GM10266 (cell line): Measurements from ENCODE around the gene DRC3.

Source experiments
- DNase-seq: peaks from one replicate; pipeline ENCODE4 v3.0.0; 2012; ENCODE audit errors: extremely low spot score
- TF ChIP-seq, protein P1 (sequence below): IDR thresholded peaks from 2 replicates; pipeline ENCODE4 v1.5.1; 2012; ENCODE audit warnings: mild to moderate bottlenecking, low read depth; ENCODE audit not compliant: control insufficient read depth, insufficient read depth; ENCODE audit errors: missing control alignments

DRC3 gene

DNA sequence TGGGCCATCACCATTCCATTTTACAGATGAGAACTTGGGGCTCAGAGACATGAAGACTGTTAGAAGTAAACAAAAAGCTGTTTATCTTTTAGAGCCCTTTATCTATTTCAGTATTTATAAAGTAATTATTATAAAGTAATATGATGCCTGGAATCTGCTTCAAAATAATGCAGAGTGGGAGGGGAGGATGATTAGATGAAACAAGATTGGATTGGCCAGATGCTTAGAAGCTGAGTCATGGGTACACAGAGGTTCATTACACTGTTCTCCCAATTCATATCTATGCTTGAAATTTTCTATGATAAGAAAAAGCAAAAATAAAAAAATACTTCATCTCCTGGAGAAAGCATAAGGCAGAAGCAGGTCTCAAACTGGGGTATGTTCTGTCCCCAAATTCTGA, 29.8 kb upstream of the DRC3 start:
- TF ChIP-seq, protein P1, sequence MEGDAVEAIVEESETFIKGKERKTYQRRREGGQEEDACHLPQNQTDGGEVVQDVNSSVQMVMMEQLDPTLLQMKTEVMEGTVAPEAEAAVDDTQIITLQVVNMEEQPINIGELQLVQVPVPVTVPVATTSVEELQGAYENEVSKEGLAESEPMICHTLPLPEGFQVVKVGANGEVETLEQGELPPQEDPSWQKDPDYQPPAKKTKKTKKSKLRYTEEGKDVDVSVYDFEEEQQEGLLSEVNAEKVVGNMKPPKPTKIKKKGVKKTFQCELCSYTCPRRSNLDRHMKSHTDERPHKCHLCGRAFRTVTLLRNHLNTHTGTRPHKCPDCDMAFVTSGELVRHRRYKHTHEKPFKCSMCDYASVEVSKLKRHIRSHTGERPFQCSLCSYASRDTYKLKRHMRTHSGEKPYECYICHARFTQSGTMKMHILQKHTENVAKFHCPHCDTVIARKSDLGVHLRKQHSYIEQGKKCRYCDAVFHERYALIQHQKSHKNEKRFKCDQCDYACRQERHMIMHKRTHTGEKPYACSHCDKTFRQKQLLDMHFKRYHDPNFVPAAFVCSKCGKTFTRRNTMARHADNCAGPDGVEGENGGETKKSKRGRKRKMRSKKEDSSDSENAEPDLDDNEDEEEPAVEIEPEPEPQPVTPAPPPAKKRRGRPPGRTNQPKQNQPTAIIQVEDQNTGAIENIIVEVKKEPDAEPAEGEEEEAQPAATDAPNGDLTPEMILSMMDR, result no peak
- no peak for DNase-seq

GRCh38 chr17:17943281-17943984, 29.2 kb upstream of the DRC3 start:
- no peak for DNase-seq
- TF ChIP-seq, protein P1, result no peak

- no peak for DNase-seq
- TF ChIP-seq, protein P1, result no peak
These were observed 28.4 kb upstream of the DRC3 start for GRCh38 chr17:17944242-17944641.

DNA sequence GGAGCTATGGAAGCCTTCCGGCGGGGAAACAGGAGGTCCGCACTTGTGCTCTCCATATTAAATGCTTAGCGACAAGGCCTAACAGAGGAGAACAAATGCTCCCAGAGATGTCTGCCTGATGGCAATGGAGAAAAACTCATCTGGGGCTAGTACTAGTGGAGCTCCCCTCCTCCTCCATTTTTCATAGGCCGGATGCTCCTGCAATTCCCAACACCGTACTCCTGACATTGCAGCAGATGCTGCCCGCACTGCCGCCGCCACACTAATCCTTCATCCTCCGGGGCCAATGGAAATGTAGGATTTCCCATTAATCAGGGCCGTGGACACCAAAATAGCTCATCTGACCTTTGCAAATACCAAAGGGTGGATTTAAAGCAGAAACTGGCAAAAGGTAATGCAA, 27.9 kb upstream of the DRC3 start:
- TF ChIP-seq, protein P1, result no peak
- no peak for DNase-seq

DNA sequence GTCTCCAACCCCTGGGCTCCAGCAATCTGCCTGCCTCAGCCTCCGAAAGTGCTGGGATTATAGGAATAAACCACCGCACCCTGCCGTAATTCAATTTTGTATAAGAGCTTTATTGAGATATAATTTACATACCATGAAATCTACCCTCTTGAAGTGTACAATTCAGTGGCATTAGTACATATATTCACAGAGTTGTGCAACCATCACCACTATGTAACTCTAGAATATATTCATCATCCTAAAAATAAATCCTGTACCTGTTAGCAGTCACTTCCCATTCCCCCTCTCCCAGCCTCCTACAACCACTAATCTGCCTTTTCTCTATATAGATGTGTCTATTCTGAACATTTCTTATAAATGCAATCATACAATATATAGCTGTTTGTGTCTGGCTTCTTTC, 26.6 kb upstream of the DRC3 start:
- TF ChIP-seq, protein P1, result no peak
- DNase-seq, result no peak

DNA sequence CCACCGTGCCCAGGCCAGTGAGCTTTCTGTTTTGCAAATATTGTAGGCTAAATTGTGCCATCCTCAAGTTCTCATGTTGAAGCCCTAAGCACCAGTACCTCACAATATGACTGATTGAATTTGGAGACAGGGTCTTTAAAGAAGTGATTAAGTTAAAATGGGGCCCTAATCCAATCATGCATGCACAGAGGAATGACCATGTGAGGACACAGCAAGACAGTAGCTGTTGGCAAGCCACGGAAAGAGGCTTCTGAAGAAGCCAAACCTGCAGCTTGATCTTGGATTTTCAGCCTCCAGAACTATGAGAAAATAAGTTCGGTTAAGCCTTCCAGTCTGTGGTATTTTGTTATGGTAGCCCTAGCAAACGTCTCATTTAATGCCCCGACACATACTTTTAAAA, 25.4 kb upstream of the DRC3 start:
- DNase-seq, result no peak
- TF ChIP-seq, protein P1, result no peak

- no peak for DNase-seq
- TF ChIP-seq, protein P1, result no peak
These were observed 24.7 kb upstream of the DRC3 start for GRCh38 chr17:17947966-17948365.
